HepG2 (cell line): Measurements from ENCODE around the gene POLA2. TPM values are rescaled to one million over a fixed set of nuclear protein-coding genes. Genes with fewer than 3 reads are reported as not detected.

Experiments used
- AGO1 ChIP-seq: fragments of 200-400 bp; formaldehyde crosslinking; IDR thresholded peaks from 2 replicates; pipeline ENCODE4 v1.6.1; 2017; ENCODE audit warnings: mild to moderate bottlenecking, low read depth, low read length, moderate library complexity; ENCODE audit not compliant: poor library complexity, severe bottlenecking
- DPF2 ChIP-seq: sonication (generic); formaldehyde crosslinking; IDR thresholded peaks from 2 replicates; pipeline ENCODE4 v1.4.0; 2020; ENCODE audit warnings: mild to moderate bottlenecking, low read depth, missing genetic modification reagents, borderline replicate concordance
- ELF1 ChIP-seq: sonication (generic); formaldehyde crosslinking; IDR thresholded peaks from 2 replicates; pipeline ENCODE4 v1.4.0; 2020; ENCODE audit warnings: missing genetic modification reagents
- HES4 ChIP-seq: sonication (generic); formaldehyde crosslinking; IDR thresholded peaks from 2 replicates; pipeline ENCODE4 v1.9.0; 2021; ENCODE audit warnings: mild to moderate bottlenecking, missing genetic modification reagents, borderline replicate concordance
- HNRNPH1 ChIP-seq: fragments of 200-400 bp; formaldehyde crosslinking; optimal IDR thresholded peaks from 2 replicates; pipeline ENCODE3; 2017; ENCODE audit warnings: mild to moderate bottlenecking, low read depth, low read length
- HOXA9 ChIP-seq: sonication (generic); formaldehyde crosslinking; IDR thresholded peaks from 2 replicates; pipeline ENCODE4 v1.8.1; 2022; ENCODE audit warnings: missing genetic modification reagents, mild to moderate bottlenecking, moderate library complexity, borderline replicate concordance
- JDP2 ChIP-seq: sonication (generic); formaldehyde crosslinking; IDR thresholded peaks from 2 replicates; pipeline ENCODE4 v1.8.1; 2022; ENCODE audit warnings: missing genetic modification reagents, borderline replicate concordance
- KAT7 ChIP-seq: IDR thresholded peaks from 2 replicates; pipeline ENCODE4 v1.6.1; 2018; ENCODE audit warnings: borderline replicate concordance, missing compliant biosample characterization
- KLF6 ChIP-seq: IDR thresholded peaks from 2 replicates; pipeline ENCODE4 v1.8.0; 2016; ENCODE audit warnings: missing biosample characterization, missing genetic modification reagents
- NAIF1 ChIP-seq: sonication (generic); formaldehyde crosslinking; IDR thresholded peaks from 2 replicates; pipeline ENCODE4 v1.5.0; 2020; ENCODE audit warnings: mild to moderate bottlenecking, missing genetic modification reagents, borderline replicate concordance
- NCOR1 ChIP-seq: fragments of 200-600 bp; sonication (generic); IDR thresholded peaks from 2 replicates; pipeline ENCODE4 v1.7.0; 2017; ENCODE audit warnings: antibody characterized with exemption, low read length, borderline replicate concordance
- NFE2 ChIP-seq: sonication (generic); formaldehyde crosslinking; IDR thresholded peaks from 2 replicates; pipeline ENCODE4 v1.4.0; 2020; ENCODE audit warnings: missing genetic modification reagents
- PHB2 ChIP-seq: fragments of 450-650 bp; IDR thresholded peaks from 2 replicates; pipeline ENCODE4 v1.6.1; 2018; ENCODE audit not compliant: partially characterized antibody
- SP1 ChIP-seq, 2 experiments: fragments of 450-650 bp in 1 of 2; sonication (generic) in 1 of 2; formaldehyde crosslinking in 1 of 2; IDR thresholded peaks; 2 replicates each; pipeline versions ENCODE4 v1.4.0 to v1.6.1; 2016 to 2020; ENCODE audit warnings: missing genetic modification reagents in 1 of 2
- TAF15 ChIP-seq: fragments of 200-400 bp; formaldehyde crosslinking; IDR thresholded peaks from one replicate; pipeline ENCODE4 v1.6.1; 2018; ENCODE audit warnings: mild to moderate bottlenecking, low read depth, low read length; ENCODE audit not compliant: poor library complexity, severe bottlenecking
- ZBTB7B ChIP-seq: sonication (generic); formaldehyde crosslinking; IDR thresholded peaks from 2 replicates; pipeline ENCODE4 v1.4.0; 2020; ENCODE audit warnings: missing genetic modification reagents
- ZKSCAN1 ChIP-seq: fragments of 150-350 bp; IDR thresholded peaks from 2 replicates; pipeline ENCODE4 v1.6.1; 2014; ENCODE audit warnings: low read length
- ZNF121 ChIP-seq: sonication (generic); formaldehyde crosslinking; IDR thresholded peaks from 2 replicates; pipeline ENCODE4 v1.5.0; 2020; ENCODE audit warnings: mild to moderate bottlenecking, missing genetic modification reagents
- ZNF383 ChIP-seq: sonication (generic); formaldehyde crosslinking; IDR thresholded peaks from 2 replicates; pipeline ENCODE4 v1.4.0; 2020; ENCODE audit warnings: missing genetic modification reagents, mild to moderate bottlenecking, borderline replicate concordance
- ZNF589 ChIP-seq: sonication (generic); formaldehyde crosslinking; conservative IDR thresholded peaks from 2 replicates; pipeline ENCODE4 v1.8.0; 2022; ENCODE audit warnings: mild to moderate bottlenecking, moderate library complexity, missing genetic modification reagents
- polyA plus RNA-seq, 8 experiments: library from polyadenylated mRNA; depleted of rRNA in 3 of 8; stranded (reverse) in 7 of 8; unstranded in 1 of 8; fragments of >200 nt; fragmentation: Illumina TruSeq in 4 of 8; extraction: Trizol in 4 of 8; gene quantifications; 2 replicates each; pipeline versions ENCODE4 v1.2.1 to v1.2.3, GENCODE V29; 2011 to 2016; ENCODE audit warnings: low read depth in 4 of 8, missing spikeins in 1 of 8, mixed read lengths in 1 of 8; ENCODE audit not compliant: insufficient read depth in 1 of 8
- total RNA-seq, 5 experiments: library from RNA; depleted of rRNA; stranded (reverse); fragments of >200 nt; fragmentation: Illumina TruSeq; extraction: Trizol; gene quantifications; 2 replicates each; pipeline ENCODE4 v1.2.3, GENCODE V29; 2016; ENCODE audit warnings: low read depth in 1 of 5
- TF ChIP-seq, protein P1 (sequence below): sonication (generic); formaldehyde crosslinking; IDR thresholded peaks from 2 replicates; pipeline ENCODE4 v1.5.0; 2020; ENCODE audit warnings: mild to moderate bottlenecking, missing genetic modification reagents
- TF ChIP-seq, protein P2 (sequence below): sonication (generic); formaldehyde crosslinking; IDR thresholded peaks from 2 replicates; pipeline ENCODE4 v1.5.0; 2020; ENCODE audit warnings: missing genetic modification reagents
- TF ChIP-seq, protein P3 (sequence below): sonication (generic); formaldehyde crosslinking; IDR thresholded peaks from 2 replicates; pipeline ENCODE4 v1.5.0; 2020; ENCODE audit warnings: mild to moderate bottlenecking, missing genetic modification reagents
- TF ChIP-seq, protein P4 (sequence below): sonication (generic); formaldehyde crosslinking; IDR thresholded peaks from 2 replicates; pipeline ENCODE4 v1.5.0; 2020; ENCODE audit warnings: missing genetic modification reagents, mild to moderate bottlenecking, borderline replicate concordance

POLA2 gene
- total and polyA plus RNA-seq, 2 of the 13 experiments (the other 11 are each of a cell fraction or from before 2014, with no cell fraction given), result 9.7 to 15.6 TPM

DNA sequence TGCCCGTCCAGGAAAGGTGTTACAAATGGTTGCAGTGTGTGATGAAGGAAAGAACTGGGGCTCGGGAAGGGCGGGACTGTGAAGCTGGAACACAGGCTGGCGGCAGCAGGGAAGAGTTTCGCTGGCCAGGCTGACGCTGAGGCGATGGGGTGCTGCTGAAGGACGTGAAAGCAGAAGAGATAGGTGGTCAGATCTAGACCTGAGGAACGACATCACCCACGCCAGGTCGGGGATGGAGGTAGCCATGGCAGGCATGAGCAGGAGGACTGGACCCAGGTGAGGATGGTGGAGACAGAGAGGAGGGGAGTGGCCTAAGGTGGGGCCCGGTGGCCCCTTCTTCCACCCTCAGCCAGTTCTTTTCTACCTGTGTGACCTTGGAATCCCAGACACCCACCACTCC is 62.1 kb downstream of the POLA2 start (continued):
- TF ChIP-seq, protein P1, sequence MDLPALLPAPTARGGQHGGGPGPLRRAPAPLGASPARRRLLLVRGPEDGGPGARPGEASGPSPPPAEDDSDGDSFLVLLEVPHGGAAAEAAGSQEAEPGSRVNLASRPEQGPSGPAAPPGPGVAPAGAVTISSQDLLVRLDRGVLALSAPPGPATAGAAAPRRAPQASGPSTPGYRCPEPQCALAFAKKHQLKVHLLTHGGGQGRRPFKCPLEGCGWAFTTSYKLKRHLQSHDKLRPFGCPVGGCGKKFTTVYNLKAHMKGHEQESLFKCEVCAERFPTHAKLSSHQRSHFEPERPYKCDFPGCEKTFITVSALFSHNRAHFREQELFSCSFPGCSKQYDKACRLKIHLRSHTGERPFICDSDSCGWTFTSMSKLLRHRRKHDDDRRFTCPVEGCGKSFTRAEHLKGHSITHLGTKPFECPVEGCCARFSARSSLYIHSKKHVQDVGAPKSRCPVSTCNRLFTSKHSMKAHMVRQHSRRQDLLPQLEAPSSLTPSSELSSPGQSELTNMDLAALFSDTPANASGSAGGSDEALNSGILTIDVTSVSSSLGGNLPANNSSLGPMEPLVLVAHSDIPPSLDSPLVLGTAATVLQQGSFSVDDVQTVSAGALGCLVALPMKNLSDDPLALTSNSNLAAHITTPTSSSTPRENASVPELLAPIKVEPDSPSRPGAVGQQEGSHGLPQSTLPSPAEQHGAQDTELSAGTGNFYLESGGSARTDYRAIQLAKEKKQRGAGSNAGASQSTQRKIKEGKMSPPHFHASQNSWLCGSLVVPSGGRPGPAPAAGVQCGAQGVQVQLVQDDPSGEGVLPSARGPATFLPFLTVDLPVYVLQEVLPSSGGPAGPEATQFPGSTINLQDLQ (CRISPR knock-in tag), result no peak
- TF ChIP-seq KLF6 (CRISPR knock-in tag), result no peak
- TF ChIP-seq PHB2, result no peak
- TF ChIP-seq, protein P2, sequence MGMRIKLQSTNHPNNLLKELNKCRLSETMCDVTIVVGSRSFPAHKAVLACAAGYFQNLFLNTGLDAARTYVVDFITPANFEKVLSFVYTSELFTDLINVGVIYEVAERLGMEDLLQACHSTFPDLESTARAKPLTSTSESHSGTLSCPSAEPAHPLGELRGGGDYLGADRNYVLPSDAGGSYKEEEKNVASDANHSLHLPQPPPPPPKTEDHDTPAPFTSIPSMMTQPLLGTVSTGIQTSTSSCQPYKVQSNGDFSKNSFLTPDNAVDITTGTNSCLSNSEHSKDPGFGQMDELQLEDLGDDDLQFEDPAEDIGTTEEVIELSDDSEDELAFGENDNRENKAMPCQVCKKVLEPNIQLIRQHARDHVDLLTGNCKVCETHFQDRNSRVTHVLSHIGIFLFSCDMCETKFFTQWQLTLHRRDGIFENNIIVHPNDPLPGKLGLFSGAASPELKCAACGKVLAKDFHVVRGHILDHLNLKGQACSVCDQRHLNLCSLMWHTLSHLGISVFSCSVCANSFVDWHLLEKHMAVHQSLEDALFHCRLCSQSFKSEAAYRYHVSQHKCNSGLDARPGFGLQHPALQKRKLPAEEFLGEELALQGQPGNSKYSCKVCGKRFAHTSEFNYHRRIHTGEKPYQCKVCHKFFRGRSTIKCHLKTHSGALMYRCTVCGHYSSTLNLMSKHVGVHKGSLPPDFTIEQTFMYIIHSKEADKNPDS (CRISPR knock-in tag), result no peak
- TF ChIP-seq, protein P3, sequence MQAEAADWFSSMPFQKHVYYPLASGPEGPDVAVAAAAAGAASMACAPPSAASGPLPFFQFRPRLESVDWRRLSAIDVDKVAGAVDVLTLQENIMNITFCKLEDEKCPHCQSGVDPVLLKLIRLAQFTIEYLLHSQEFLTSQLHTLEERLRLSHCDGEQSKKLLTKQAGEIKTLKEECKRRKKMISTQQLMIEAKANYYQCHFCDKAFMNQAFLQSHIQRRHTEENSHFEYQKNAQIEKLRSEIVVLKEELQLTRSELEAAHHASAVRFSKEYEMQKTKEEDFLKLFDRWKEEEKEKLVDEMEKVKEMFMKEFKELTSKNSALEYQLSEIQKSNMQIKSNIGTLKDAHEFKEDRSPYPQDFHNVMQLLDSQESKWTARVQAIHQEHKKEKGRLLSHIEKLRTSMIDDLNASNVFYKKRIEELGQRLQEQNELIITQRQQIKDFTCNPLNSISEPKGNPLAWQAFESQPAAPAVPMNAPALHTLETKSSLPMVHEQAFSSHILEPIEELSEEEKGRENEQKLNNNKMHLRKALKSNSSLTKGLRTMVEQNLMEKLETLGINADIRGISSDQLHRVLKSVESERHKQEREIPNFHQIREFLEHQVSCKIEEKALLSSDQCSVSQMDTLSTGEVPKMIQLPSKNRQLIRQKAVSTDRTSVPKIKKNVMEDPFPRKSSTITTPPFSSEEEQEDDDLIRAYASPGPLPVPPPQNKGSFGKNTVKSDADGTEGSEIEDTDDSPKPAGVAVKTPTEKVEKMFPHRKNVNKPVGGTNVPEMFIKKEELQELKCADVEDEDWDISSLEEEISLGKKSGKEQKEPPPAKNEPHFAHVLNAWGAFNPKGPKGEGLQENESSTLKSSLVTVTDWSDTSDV (CRISPR knock-in tag), result no peak
- TF ChIP-seq JDP2 (CRISPR knock-in tag), result no peak
- no peak for TF ChIP-seq TAF15
- TF ChIP-seq ZNF589, result no peak
- TF ChIP-seq ZBTB7B, result no peak
- no peak for TF ChIP-seq SP1 (IDR thresholded peaks at IDR 0.05)
- 0 out of 2 replicates have a peak, but pooled peaks have one; percentile 21 for TF ChIP-seq SP1 (CRISPR knock-in tag; IDR thresholded peaks at IDR 0.05)
- TF ChIP-seq ZKSCAN1, result no peak
- TF ChIP-seq HNRNPH1, result no peak
- TF ChIP-seq, protein P4, sequence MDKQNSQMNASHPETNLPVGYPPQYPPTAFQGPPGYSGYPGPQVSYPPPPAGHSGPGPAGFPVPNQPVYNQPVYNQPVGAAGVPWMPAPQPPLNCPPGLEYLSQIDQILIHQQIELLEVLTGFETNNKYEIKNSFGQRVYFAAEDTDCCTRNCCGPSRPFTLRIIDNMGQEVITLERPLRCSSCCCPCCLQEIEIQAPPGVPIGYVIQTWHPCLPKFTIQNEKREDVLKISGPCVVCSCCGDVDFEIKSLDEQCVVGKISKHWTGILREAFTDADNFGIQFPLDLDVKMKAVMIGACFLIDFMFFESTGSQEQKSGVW, result no peak
- TF ChIP-seq NFE2 (CRISPR knock-in tag), result no peak
- no peak for TF ChIP-seq ZNF383 (CRISPR knock-in tag)
- TF ChIP-seq HOXA9 (CRISPR knock-in tag), result no peak
- TF ChIP-seq KAT7 (CRISPR knock-in tag), result no peak
- no peak for TF ChIP-seq DPF2
- TF ChIP-seq NCOR1, result no peak
- no peak for TF ChIP-seq ZNF121 (CRISPR knock-in tag)
- TF ChIP-seq AGO1, result peak; percentile 39
- no peak for TF ChIP-seq ELF1 (CRISPR knock-in tag)
- no peak for TF ChIP-seq NAIF1
- no peak for TF ChIP-seq HES4 (CRISPR knock-in tag)
